ENCODE measurements around the gene HIGD1C.
"Not testable (repeated sequence)": the region's sequence is repeated elsewhere in the genome, so short reads cannot be mapped to it uniquely, and the experiment has no call there.

The HIGD1C gene

DNA sequence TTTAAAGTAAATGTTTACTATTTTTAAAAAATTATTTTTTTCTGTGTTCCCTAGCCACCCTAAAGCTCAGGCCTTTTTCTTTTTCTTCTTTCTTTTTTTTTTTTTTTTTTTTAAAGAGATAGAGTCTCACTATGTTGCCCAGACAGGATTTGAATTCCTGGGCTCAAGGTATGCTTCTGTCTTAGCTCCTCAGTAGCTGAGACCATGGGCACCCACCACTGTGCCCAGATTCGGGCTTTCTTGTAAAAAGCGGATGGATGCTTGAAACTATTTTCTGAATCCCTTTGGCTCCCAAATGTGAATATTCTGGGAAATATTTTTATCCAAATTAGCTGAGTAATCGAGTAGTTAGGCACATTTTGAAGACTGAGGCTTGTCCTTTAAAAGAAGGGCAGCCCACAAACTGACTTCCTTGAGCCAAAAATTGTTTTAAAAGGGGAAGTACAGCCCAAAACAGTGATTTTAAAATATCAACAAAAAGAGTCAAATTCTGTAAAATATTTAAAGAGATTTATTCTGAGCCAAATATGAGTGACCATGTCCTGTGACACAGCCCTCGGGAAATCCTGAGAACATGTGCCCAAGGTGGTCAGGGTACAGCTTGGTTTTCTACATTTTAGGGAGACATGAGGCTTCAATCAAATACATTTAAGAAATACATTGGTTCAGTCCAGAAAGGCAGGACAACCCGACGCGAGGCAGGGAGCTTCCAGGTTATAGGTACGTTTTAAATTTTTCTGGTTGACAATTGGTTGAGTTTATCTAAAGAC, 28.8 kb upstream of the HIGD1C start:
- no peak for DNase-seq (ENCODE audit: low read depth)
- H3K4me3 ChIP-seq (ENCODE audit: low read length) = no peak overlapping the region
- TF ChIP-seq, protein P1, sequence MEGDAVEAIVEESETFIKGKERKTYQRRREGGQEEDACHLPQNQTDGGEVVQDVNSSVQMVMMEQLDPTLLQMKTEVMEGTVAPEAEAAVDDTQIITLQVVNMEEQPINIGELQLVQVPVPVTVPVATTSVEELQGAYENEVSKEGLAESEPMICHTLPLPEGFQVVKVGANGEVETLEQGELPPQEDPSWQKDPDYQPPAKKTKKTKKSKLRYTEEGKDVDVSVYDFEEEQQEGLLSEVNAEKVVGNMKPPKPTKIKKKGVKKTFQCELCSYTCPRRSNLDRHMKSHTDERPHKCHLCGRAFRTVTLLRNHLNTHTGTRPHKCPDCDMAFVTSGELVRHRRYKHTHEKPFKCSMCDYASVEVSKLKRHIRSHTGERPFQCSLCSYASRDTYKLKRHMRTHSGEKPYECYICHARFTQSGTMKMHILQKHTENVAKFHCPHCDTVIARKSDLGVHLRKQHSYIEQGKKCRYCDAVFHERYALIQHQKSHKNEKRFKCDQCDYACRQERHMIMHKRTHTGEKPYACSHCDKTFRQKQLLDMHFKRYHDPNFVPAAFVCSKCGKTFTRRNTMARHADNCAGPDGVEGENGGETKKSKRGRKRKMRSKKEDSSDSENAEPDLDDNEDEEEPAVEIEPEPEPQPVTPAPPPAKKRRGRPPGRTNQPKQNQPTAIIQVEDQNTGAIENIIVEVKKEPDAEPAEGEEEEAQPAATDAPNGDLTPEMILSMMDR (IDR thresholded peaks at IDR 0.05; ENCODE audit: insufficient read depth, low read depth, low read length, missing control alignments) = no peak

DNA sequence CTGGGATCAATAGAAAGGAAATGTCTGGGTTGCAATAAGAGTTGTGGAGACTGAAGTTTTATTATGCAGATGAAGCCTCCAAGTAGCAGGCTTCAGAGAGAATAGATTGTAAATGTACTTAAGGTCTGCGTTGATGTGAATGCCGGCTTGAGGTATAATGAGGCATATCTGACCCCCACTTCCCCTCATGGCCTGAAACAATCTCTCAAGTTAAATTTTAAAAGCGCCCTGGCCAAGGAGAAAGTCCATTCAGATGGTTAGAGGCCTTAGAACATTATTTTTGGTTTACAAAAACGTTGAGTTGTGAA, 28.3 kb upstream of the HIGD1C start:
- peak overlapping the region; percentile 74 for H3K4me3 ChIP-seq (ENCODE audit: low read length)
- no peak for DNase-seq (ENCODE audit: low read depth)
- TF ChIP-seq, protein P1 (IDR thresholded peaks at IDR 0.05; ENCODE audit: insufficient read depth, low read depth, low read length, missing control alignments) = no peak

DNA sequence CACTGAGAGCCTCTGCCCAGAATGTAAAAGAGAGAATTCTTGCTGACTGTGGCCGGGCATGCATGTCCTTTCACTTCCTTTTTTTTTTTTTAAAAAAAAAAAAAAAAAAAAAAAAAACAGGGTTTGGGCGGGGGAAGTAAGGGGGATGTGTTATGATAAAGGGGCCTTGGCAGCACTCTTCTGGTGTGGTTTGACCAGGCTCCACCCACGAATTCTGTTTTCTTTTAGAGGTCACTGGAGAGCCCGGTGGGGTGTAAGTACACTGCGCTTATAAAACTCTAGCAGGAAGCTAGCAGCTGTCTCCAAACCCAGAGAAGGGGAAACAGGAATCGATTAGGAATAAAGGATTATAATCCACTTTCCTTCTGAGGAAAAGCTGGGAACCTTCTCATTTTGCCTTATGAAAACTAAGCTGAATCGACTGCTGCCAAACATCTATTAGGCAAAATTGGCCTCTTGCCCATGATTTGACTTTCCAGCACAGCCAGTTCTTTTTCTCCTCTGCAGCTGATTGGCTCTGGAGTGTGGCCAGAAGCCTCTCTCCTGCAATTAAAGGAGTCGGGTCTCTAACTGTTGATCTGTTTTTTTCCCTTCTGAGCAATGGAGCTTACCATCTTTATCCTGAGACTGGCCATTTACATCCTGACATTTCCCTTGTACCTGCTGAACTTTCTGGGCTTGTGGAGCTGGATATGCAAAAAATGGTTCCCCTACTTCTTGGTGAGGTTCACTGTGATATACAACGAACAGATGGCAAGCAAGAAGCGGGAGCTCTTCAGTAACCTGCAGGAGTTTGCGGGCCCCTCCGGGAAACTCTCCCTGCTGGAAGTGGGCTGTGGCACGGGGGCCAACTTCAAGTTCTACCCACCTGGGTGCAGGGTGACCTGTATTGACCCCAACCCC, 27.7 kb upstream of the HIGD1C start:
- peak; percentile 85 for DNase-seq (ENCODE audit: low read depth)
- TF ChIP-seq, protein P1 (IDR thresholded peaks at IDR 0.05; ENCODE audit: insufficient read depth, low read depth, low read length, missing control alignments) = no peak
- H3K4me3 ChIP-seq (ENCODE audit: low read length) = peak overlapping the region; percentile 74

DNA sequence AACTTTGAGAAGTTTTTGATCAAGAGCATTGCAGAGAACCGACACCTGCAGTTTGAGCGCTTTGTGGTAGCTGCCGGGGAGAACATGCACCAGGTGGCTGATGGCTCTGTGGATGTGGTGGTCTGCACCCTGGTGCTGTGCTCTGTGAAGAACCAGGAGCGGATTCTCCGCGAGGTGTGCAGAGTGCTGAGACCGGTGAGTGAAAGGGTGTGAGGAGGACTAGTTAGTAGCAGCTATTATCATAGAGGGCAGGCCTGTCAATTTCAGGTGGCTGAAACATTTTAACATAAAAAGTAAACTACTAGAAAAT, 27.0 kb upstream of the HIGD1C start:
- peak overlapping the region; percentile 74 for H3K4me3 ChIP-seq (ENCODE audit: low read length)
- TF ChIP-seq, protein P1 (IDR thresholded peaks at IDR 0.05; ENCODE audit: insufficient read depth, low read depth, low read length, missing control alignments) = no peak
- DNase-seq (ENCODE audit: low read depth) = no peak

DNA sequence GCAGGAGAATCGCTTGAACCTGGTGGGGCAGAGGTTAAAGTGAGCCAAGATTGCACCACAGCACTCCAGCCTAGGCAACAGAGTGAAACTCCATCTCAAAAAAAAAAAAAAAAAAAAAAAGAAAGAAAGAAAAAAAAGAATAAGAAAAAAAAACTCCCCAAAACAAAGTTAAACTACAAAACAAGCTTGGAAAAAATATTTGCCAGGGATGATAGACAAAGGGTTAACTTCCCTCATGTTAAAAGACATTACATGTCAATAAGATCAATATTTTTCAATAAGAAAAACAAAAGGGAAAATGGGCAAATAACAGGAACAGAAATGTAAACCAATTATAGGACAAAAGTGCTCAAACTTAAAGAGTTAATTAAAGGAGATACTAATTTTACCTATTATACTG, 26.4 kb upstream of the HIGD1C start:
- TF ChIP-seq, protein P1 (IDR thresholded peaks at IDR 0.05; ENCODE audit: insufficient read depth, low read depth, low read length, missing control alignments) = no peak
- H3K4me3 ChIP-seq (ENCODE audit: low read length) = peak overlapping the region; percentile 74
- no peak for DNase-seq (ENCODE audit: low read depth)

DNA sequence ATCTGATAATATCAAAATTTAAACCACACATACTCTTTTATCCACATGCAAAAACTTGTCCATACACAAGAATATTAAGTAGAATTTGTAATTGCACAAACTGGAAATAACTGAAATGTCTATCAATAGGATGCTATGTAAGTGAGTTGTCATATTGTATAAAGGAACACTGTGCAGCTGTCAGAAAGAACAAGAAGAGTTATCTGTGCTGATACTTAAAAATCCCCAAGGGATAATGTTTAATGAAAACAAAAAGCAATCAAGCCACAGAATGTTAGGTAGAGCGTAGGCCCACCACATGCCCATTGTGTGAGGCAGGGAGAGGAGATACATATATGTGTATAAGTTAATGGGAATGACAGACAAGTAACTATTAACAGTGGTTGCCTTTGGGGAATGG, 25.9 kb upstream of the HIGD1C start:
- no peak for DNase-seq (ENCODE audit: low read depth)
- TF ChIP-seq, protein P1 (IDR thresholded peaks at IDR 0.05; ENCODE audit: insufficient read depth, low read depth, low read length, missing control alignments) = no peak
- peak overlapping the region; percentile 74 for H3K4me3 ChIP-seq (ENCODE audit: low read length)

DNA sequence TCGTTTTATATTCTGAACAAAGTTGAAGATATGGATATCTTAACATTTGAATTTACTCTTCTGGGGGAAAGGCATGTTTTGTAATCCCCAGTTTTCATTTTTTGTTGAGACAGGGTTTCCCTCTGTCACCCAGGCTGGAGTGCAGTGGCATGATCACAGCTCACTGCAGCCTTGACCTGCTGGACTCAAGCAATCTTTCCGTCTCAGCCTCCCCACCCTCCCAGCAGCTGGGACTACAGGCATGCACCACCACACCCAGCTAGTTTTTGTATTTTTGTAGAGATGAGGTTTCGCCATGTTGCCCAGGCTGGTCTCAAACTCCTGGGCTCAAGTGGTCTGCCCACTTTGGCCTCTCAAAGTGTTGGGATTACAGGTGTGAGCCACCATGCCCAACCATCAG, 25.4 kb upstream of the HIGD1C start:
- H3K4me3 ChIP-seq (ENCODE audit: low read length) = peak overlapping the region; percentile 74

More for the DNA sequence above, 25.4 kb upstream of the HIGD1C start:
- DNase-seq (ENCODE audit: low read depth) = not testable (repeated sequence)
